ENCODE results near the gene PITPNC1. TPM values are rescaled to one million over a fixed set of nuclear protein-coding genes. Genes with fewer than 3 reads are reported as not detected.
"Not testable (repeated sequence)": the region's sequence is repeated elsewhere in the genome, so short reads cannot be mapped to it uniquely, and the experiment has no call there.

Gene PITPNC1
- total and polyA plus RNA-seq, 8 donors = 9.7 to 21.9 (median 11.3) TPM

GRCh38 chr17:67479148-67479547 is 102.1 kb downstream of the PITPNC1 start:
- ATAC-seq = no peak
- Histone ChIP-seq H3K27ac (no peak overlapping the region), H3K4me3 (no peak overlapping the region), H3K9me3 (no peaks in the 10 kb centered on the region), H3K4me1 (peaks cover 0 to 37% of the 10 kb centered on the region in 2 donors), H3K27me3 (no peaks in the 10 kb centered on the region), H3K36me3 (no peaks in the 10 kb centered on the region)
- DNase-seq = no peak
- TF ChIP-seq, protein P1, sequence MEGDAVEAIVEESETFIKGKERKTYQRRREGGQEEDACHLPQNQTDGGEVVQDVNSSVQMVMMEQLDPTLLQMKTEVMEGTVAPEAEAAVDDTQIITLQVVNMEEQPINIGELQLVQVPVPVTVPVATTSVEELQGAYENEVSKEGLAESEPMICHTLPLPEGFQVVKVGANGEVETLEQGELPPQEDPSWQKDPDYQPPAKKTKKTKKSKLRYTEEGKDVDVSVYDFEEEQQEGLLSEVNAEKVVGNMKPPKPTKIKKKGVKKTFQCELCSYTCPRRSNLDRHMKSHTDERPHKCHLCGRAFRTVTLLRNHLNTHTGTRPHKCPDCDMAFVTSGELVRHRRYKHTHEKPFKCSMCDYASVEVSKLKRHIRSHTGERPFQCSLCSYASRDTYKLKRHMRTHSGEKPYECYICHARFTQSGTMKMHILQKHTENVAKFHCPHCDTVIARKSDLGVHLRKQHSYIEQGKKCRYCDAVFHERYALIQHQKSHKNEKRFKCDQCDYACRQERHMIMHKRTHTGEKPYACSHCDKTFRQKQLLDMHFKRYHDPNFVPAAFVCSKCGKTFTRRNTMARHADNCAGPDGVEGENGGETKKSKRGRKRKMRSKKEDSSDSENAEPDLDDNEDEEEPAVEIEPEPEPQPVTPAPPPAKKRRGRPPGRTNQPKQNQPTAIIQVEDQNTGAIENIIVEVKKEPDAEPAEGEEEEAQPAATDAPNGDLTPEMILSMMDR (IDR thresholded peaks at IDR 0.05) = no peak
- intact Hi-C loops (cut with DNase I) = loop anchor here in 1 of 2 donors (5.0 kb wide), 1 partner anchor 92 kb away; no protein-coding TSS in a partner anchor

- intact Hi-C loops (cut with DNase I); H3K9me3 ChIP-seq; ATAC-seq; H3K27ac ChIP-seq; H3K36me3 ChIP-seq; H3K27me3 ChIP-seq; H3K4me3 ChIP-seq; DNase-seq: not testable (repeated sequence)
- H3K4me1 ChIP-seq = peaks cover 0 to 21% of the 10 kb centered on the region in 2 donors
These were observed 103.9 kb downstream of the PITPNC1 start for GRCh38 chr17:67480959-67481358.

DNA sequence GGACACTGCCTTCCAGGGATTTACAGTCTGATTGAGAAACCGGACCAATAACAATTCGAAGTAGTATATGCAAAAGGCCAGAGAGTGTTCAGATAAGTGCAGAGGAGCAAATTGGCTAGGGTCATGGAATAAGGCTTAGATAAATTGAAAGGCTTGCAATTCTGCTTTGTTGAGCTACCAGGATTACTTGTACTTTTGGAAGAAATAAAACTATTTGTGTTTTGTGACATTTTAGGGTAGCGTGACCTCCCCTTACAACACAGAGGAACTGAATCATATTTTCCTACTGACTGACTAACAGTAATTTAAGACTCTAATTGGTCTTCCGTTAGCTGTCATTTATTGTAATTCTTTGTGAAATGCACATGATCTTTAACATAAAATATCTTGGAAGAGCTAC is 104.7 kb downstream of the PITPNC1 start:
- Histone ChIP-seq H3K36me3 (no peaks in the 10 kb centered on the region), H3K9me3 (no peaks in the 10 kb centered on the region), H3K27ac (no peak overlapping the region), H3K27me3 (no peaks in the 10 kb centered on the region), H3K4me3 (no peak overlapping the region), H3K4me1 (peaks cover 0 to 21% of the 10 kb centered on the region in 2 donors)
- intact Hi-C loops (cut with DNase I) = no loop called here
- ATAC-seq (no peak), DNase-seq (no peak)
- TF ChIP-seq, protein P1 (IDR thresholded peaks at IDR 0.05) = no peak

DNA sequence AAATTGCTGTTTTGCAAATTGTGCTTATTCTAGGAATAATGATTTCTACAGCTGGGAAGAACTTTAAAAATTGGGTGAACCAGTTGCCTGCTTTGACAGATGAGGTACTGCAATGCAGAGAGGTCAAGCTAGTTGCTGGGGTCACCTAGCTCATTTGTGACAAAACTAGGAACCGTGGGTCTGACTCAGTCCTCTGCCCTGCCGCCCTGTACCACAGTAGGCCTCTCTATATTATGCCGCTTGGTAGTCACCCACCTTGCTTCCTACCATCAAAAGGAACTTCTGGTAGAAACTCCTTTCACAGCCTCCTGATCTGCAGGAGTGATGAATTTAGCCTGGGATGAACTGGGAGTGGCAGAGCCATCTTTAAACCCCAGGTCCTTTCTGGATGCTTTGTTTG is 105.7 kb downstream of the PITPNC1 start:
- TF ChIP-seq, protein P1 (IDR thresholded peaks at IDR 0.05) = no peak
- Histone ChIP-seq H3K4me3 (no peak overlapping the region), H3K9me3 (no peaks in the 10 kb centered on the region), H3K27me3 (no peaks in the 10 kb centered on the region), H3K27ac (no peak overlapping the region), H3K4me1 (peaks cover 0 to 16% of the 10 kb centered on the region in 2 donors), H3K36me3 (no peaks in the 10 kb centered on the region)
- intact Hi-C loops (cut with DNase I) = no loop called here
- ATAC-seq (no peak), DNase-seq (no peak)

DNA sequence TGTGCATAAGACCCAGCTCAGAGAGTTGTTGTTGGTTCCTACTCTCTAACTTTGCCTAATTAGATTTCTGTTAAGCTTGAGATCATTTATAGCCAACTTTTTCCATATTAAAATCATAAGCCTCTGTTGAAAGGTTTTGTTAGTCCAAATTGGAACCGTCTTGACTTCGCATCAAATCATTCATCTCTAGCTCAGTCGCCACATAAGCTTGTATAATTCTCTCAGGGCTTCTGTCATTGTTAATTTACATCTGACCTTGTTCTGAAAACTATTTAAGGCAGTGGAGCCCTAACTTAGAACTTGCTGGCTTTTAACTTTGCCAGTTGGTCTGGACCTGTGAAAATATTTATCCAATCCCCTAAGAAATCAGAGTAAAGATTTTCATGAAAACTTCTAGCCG is 107.2 kb downstream of the PITPNC1 start:
- no peaks in the 10 kb centered on the region for H3K9me3 ChIP-seq
- no peak overlapping the region for H3K27ac ChIP-seq
- H3K4me1 ChIP-seq = peaks cover 0 to 11% of the 10 kb centered on the region in 2 donors
- H3K4me3 ChIP-seq = no peak overlapping the region
- intact Hi-C loops (cut with DNase I) = no loop called here
- no peak for DNase-seq
- H3K36me3 ChIP-seq = no peaks in the 10 kb centered on the region
- no peak for ATAC-seq
- no peaks in the 10 kb centered on the region for H3K27me3 ChIP-seq
- TF ChIP-seq, protein P1 (IDR thresholded peaks at IDR 0.05) = no peak

DNA sequence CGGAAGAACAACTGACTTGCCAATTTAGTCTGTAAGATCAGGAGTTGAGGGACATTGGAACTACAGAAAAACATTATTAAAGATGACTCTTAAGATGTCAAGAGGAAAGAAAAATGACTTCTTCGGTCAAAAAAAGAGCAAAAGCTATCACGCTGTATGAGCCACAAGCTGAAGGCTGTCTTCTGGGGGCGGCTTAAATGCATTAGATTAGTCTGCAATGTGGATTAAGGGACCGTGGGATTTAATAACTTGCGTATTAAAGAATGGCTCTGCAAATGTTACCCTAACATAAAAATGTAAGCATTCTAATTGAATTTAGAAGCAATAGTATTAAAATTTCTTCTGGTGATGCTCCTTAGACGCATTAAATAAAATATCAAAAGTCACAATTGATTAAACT is 108.6 kb downstream of the PITPNC1 start:
- intact Hi-C loops (cut with DNase I) = no loop called here
- ATAC-seq = no peak

More for the DNA sequence above, 108.6 kb downstream of the PITPNC1 start:
- H3K9me3 ChIP-seq = no peaks in the 10 kb centered on the region
- no peaks in the 10 kb centered on the region for H3K36me3 ChIP-seq
- H3K27ac ChIP-seq = no peak overlapping the region
- no peaks in the 10 kb centered on the region for H3K27me3 ChIP-seq
- TF ChIP-seq, protein P1 (IDR thresholded peaks at IDR 0.05) = no peak
- H3K4me1 ChIP-seq = peaks cover 0 to 13% of the 10 kb centered on the region in 2 donors
- DNase-seq = no peak
- H3K4me3 ChIP-seq = no peak overlapping the region
